Urinary bladder (tissue), 4 donors: ENCODE measurements around the gene MALRD1. TPM values are rescaled to one million over a fixed set of nuclear protein-coding genes. Genes with fewer than 3 reads are reported as not detected.

Experiments
- DNase-seq: peaks from one replicate; pipeline ENCODE4 v3.0.0-alpha.2; 2015; ENCODE audit errors: extremely low spot score
- H3K27ac ChIP-seq: one replicate; pipeline ENCODE4 v1.5.1; 2013; ENCODE audit warnings: low read depth, mild to moderate bottlenecking, moderate library complexity
- H3K36me3 ChIP-seq: one replicate; pipeline ENCODE4 v1.6.1; 2013; ENCODE audit warnings: mild to moderate bottlenecking, moderate library complexity; ENCODE audit not compliant: insufficient read depth
- H3K4me1 ChIP-seq: one replicate; pipeline ENCODE4 v1.6.1; 2013; ENCODE audit warnings: mild to moderate bottlenecking, moderate library complexity; ENCODE audit not compliant: insufficient read depth
- H3K4me3 ChIP-seq: one replicate; pipeline ENCODE4 v1.5.1; 2013; ENCODE audit warnings: low read depth, low read length
- WGBS: extraction: QIAGEN DNeasy Blood & Tissue Kit; methylation state at CpG from one replicate; pipeline ENCODE4 v1.1.7; 2013; 5-methylcytosine and 5-hydroxymethylcytosine counted together
- polyA plus RNA-seq: library from polyadenylated mRNA; stranded (reverse); fragments of 200-250 nt; gene quantifications from one replicate; pipeline ENCODE4 v1.2.3, GENCODE V29; 2013
- total RNA-seq: library from RNA; depleted of rRNA; stranded (reverse); fragments of >200 nt; gene quantifications from one replicate; pipeline ENCODE4 v1.2.3, GENCODE V29; 2014
- donor health status: healthy with polysubstance abuse.
- donor health status: healthy.

The MALRD1 gene
- total RNA-seq: 13.8 TPM
- polyA plus RNA-seq: 0.52 TPM

DNA sequence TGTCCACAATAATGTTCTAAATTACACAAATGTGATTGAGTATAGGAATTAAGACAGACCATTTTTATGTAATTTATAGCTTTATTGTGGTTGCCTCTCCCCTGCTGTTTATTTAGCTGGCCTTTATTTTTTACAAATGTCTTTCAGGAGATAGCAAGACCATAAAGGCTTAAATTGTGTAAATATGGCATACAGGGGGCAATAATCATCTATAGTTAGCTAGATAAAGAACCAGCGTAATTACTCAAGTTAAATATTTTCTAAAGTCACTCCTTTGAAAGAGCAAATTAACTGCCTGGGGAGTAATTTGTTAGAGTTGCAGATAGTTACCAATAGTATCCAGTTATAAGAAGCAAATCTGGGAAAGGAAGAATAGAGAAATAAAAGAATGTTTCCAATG lies at the start of gene MALRD1:
MALRD1 (plus strand) TSS at position 313 of the 400 bp plus-strand sequence. CDS start 138 bp downstream, outside the sequence.
- H3K4me1 ChIP-seq: no peaks in the 10 kb centered on the region
- no peak within 1 kb of the TSS for H3K27ac ChIP-seq
- no peaks in the 10 kb centered on the region for H3K36me3 ChIP-seq
- H3K4me3 ChIP-seq: no peak within 1 kb of the TSS
- no peak for DNase-seq
- WGBS: 62% methylated on average over 1 of the region's 1 CpG

DNA sequence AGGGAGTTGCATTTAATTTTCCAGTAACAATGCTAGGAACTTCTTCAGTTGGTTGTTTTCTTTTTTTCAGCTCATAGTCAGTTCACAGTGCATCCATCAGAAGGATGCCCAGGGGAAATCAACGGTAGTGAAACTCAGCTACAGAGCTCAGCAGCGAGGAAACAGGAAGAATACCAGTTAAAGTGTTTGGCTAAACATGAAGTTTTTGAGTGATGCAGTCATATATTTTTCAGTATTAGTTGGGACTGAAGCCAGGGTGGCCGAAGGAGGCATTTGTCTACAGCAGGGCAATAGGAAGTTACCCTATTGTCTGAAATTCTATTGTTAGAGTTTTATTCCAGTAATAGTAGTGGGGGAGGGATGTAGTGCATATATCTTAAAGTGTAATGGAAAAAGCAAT lies 45.3 kb upstream of the MALRD1 start:
- H3K4me1 ChIP-seq: no peaks in the 10 kb centered on the region
- DNase-seq: no peak
- WGBS: 57% methylated on average over 3 of the region's 3 CpGs
- H3K27ac ChIP-seq: no peak overlapping the region
- H3K36me3 ChIP-seq: no peaks in the 10 kb centered on the region
- H3K4me3 ChIP-seq: no peak overlapping the region

DNA sequence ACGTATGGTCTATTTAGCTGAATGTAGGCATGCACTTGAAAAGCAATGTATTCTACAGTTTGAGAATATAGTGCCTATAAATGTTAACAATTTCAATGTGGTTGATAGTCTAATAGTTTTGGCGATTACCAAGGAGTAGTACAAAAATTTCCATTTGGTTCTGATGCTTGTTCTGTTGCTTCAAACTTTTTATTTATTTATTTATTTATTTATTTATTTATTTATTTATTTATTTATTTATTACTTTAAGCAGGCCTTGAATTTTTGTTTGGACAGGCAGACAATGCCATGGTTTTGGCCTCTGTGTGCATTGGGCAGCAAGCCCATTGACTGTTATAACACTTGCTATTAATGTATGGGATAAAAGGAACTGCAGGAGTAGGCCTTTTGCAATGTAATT lies 36.5 kb upstream of the MALRD1 start:
- Histone ChIP-seq H3K4me1 (no peaks in the 10 kb centered on the region), H3K27ac (no peak overlapping the region), H3K4me3 (no peak overlapping the region), H3K36me3 (no peaks in the 10 kb centered on the region)
- no peak for DNase-seq
- 94% methylated on average over 2 of the region's 2 CpGs for WGBS

DNA sequence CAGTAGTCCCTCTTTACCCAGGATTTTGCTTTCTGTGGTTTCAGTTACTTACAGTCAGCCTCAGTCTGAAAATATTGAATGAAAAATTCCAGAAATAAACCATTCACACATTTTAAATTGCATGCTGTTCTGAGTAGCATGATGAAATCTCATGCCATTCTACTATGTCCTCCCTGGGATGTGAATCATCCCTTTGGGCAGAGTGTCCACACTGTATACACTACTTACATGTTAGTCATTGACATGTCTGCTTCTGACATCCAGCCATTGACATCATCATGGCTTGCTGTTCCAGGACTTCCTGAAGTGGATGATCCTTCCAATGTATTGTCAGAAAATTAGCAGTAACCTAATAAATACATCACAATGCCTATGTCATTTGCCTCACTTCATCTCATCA lies 34.6 kb upstream of the MALRD1 start:
- DNase-seq: no peak
- no peak overlapping the region for H3K4me3 ChIP-seq
- H3K27ac ChIP-seq: no peak overlapping the region
- H3K36me3 ChIP-seq: no peaks in the 10 kb centered on the region
- H3K4me1 ChIP-seq: no peaks in the 10 kb centered on the region

DNA sequence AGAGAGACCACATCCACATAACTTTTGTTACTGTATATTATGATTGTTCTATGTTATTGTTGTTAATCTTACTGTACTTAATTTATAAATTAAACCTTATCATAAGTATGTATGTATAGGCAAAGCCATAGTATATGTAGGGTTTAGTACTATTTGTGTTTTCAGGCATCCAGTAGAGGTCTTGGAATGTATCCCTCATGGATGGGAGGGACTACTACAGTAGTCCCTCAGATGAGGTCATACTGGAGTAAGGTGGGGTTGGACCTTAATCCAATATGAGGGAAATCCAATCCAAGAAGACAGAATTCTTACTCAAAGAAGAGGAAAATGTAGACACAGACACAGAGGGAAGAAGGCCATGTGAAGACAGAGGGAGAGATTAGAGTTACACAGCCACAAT lies 34.1 kb upstream of the MALRD1 start:
- Histone ChIP-seq H3K27ac (no peak overlapping the region), H3K36me3 (no peaks in the 10 kb centered on the region), H3K4me3 (no peak overlapping the region), H3K4me1 (no peaks in the 10 kb centered on the region)
- no peak for DNase-seq

DNA sequence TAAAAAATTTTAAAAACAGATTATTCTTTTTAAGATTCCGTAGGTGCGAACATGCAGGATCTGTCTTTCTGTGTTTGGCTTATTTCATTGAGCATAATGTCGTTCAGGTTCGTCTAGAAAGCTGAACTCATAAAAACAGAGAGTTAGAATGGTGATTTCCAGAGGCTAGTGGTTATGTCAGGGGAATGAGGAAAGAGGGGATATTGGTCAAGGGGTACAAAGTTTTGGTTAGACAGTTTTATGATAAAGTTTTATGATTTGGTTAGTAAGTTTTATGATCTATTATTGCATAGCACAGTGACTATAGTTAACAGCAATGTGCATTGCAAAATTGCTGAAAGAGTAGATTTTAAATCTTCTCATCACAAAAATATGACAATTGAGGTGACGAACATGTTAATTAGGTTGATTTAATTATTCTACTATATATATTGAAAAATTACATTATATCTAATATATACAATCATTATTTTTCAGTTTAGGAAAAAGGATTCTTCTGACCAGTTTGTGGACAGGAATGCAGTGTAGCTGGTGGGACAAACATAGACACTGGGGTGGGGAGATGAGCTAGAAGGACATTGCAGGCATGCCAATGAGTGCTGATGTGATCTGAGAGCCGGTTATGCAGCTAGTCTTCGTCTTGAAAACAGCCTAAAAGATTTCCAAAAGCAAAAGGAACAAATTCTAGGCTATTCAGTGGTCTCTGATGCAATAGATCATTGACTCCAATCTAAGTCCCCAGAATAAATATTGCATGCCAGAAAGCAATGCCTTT lies 31.3 kb upstream of the MALRD1 start:
- Histone ChIP-seq H3K27ac (no peak overlapping the region), H3K36me3 (no peaks in the 10 kb centered on the region), H3K4me1 (no peaks in the 10 kb centered on the region), H3K4me3 (no peak overlapping the region)
- no peak for DNase-seq
- 69% methylated on average over 7 of the region's 7 CpGs for WGBS

DNA sequence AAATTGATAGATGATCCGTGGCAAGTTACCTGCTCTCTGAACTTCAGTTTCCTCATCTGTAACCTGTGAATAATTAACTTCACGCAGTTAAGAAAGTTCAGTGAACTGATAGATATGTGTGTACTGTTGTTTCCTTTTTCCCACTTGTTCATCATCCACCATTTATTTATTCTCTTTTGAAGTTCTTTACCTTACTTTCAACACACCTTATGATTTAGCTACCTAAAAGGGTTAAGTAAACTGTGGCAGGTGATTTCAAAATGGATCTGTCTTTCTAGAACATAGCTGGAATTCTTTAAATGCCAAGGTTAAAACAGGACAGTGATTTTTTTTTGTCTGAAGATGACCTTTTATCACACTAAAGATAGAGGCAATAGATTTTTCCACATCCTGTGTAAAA lies 27.4 kb upstream of the MALRD1 start:
- no peak overlapping the region for H3K27ac ChIP-seq
- 86% methylated on average over 2 of the region's 2 CpGs for WGBS
- H3K4me1 ChIP-seq: no peaks in the 10 kb centered on the region
- H3K4me3 ChIP-seq: no peak overlapping the region
- no peaks in the 10 kb centered on the region for H3K36me3 ChIP-seq
- no peak for DNase-seq

DNA sequence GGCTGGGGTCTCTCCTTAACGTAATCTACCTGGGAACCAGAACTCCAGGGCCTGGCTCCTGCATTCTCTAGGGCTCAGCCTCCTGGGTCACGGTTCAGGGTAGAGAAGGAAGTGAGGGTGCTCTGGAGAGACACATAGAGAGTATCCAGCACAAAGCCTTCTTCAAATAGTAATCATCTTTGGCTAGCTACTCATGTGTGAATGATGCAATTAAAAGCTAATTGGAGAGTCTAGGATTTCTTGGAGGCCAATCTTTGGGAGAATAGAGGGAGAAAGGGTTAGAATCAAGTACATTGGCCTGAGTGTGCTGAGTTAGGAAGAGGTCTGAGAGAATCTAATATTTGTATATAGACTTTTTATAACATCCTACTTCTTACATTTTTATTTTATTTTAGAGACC lies 24.0 kb upstream of the MALRD1 start:
- Histone ChIP-seq H3K4me1 (no peaks in the 10 kb centered on the region), H3K36me3 (no peaks in the 10 kb centered on the region), H3K4me3 (no peak overlapping the region), H3K27ac (no peak overlapping the region)
- DNase-seq: no peak
- 65% methylated on average over 2 of the region's 2 CpGs for WGBS

DNA sequence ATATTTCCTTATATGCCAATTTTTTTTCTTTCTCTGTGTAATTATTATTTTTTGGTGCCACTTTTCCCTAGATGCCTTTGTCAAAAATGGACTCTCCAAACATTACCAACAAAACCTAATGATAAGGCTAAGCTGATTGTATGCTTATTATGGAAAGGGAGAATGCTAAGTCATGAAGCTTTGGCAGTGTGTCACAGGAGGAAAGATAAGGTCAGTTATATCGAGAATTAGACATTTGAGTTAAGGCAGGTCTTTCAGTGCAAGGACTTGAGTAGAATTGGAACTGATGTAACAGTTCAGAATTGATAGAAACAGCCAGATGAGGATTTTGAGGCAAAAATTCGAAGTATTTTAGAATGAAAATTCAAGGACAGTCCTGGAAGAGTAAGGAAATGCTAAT lies 16.8 kb upstream of the MALRD1 start:
- Histone ChIP-seq H3K4me1 (no peaks in the 10 kb centered on the region), H3K4me3 (no peak overlapping the region), H3K36me3 (no peaks in the 10 kb centered on the region), H3K27ac (no peak overlapping the region)
- DNase-seq: no peak
- 56% methylated on average over 2 of the region's 2 CpGs for WGBS

DNA sequence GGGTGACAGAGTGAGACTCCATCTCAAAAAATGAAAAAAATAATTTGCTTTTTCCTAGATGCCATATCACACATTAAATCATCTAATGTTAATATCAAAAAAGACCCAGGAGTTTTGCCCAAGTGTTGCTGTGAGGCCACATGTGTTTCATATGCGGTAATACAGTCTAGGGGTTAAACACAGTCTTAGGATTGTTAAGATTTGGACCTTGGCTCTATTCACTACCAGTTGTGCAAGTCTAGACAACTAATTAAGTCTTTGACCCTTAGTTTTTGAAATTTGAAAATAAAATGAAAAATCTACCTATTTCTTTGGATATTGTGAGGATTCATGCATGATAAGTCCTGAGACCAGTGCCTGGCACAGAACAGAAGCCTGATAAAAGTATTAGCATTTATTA lies 14.9 kb upstream of the MALRD1 start:
- Histone ChIP-seq H3K36me3 (no peaks in the 10 kb centered on the region), H3K27ac (no peak overlapping the region), H3K4me3 (no peak overlapping the region), H3K4me1 (no peaks in the 10 kb centered on the region)
- DNase-seq: no peak
- WGBS: 91% methylated on average over 1 of the region's 1 CpG

DNA sequence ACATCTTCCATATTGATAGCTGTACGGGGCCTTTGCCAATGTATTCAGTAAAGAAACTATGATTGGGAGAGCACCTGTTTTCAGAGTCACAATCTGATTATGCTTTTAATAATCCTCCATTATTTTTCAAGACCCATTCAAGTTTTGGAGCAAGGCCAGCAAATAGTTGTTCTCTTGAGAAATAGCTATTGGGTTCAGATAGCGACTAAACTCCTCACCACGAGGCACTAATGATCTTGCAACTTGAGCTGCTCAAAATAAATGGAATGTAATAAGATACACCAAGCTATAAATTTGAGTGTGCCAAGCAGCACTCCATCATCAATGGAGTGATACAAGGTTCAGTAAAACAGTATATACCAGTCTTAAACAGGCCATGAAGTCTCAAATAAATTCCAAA lies 7.4 kb upstream of the MALRD1 start:
- H3K36me3 ChIP-seq: no peaks in the 10 kb centered on the region
- DNase-seq: no peak
- no peaks in the 10 kb centered on the region for H3K4me1 ChIP-seq
- H3K4me3 ChIP-seq: no peak overlapping the region
- WGBS: 57% methylated on average over 3 of the region's 3 CpGs
- H3K27ac ChIP-seq: no peak overlapping the region

DNA sequence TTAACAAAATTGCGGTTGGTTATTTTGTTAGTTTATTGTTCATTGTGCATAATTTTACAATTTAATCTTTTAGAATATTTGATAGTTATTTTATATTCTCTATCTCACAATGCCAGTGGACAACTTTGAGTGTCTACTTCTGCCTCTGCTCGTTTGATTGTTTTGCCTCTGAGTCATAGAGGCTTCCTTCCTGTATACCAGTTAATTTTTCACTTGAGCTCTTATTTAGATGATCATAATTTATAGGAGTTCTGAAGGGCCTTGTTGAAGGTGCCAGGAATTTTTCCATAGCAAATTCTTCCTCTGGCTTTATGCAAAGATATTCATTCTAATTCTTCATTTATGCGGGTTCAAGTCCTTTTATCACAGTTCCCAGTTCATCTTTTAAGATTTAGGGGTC lies 5.2 kb upstream of the MALRD1 start:
- no peak overlapping the region for H3K4me3 ChIP-seq
- no peaks in the 10 kb centered on the region for H3K4me1 ChIP-seq
- no peak overlapping the region for H3K27ac ChIP-seq
- DNase-seq: no peak
- no peaks in the 10 kb centered on the region for H3K36me3 ChIP-seq
- WGBS: 40% methylated on average over 3 of the region's 3 CpGs

DNA sequence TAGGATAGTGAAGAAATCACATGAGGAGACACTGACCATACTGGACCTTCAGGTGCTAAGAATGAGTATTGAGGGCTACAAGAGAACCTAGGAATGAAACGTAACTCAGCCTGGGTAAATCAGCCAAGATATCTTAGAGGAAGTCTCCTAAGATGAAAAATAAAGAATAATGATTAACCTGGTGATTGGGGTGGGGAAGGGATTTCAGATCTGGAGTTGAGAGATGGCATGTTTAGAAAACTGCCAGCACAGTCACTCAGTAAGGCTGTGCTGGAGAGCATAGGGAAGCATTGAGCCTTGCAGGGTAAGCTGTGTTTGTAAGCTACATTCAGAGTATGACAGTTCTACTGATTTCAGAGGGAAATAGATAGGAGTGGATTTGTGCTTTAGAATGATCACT lies 1.9 kb upstream of the MALRD1 start:
- 63% methylated on average over 1 of the region's 1 CpG for WGBS

DNA sequence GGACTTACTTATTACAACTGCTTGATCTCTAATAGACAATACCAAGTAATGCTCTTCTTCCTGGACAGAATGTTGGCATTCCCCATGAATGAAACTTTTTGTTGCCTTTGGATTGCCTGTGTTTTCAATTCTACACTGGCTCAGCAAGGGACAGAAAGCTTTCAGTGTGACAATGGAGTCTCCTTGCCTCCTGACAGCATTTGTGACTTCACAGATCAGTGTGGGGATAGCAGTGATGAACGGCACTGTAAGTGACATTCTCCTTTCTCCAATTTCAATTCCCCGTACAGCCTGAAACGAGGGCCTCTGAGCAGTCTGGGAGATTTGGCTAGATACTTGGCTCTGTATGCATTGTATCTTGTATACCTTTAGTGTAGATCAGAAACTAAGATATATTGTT lies 290 bp downstream of the MALRD1 start:
- no peak for DNase-seq
- Histone ChIP-seq H3K36me3 (no peaks in the 10 kb centered on the region), H3K4me1 (no peaks in the 10 kb centered on the region), H3K27ac (no peak overlapping the region), H3K4me3 (no peak overlapping the region)
- 31% methylated on average over 3 of the region's 3 CpGs for WGBS

More for the DNA sequence above, 1.9 kb upstream of the MALRD1 start:
- Histone ChIP-seq H3K4me3 (no peak overlapping the region), H3K4me1 (no peaks in the 10 kb centered on the region), H3K27ac (no peak overlapping the region), H3K36me3 (no peaks in the 10 kb centered on the region)
- DNase-seq: no peak

DNA sequence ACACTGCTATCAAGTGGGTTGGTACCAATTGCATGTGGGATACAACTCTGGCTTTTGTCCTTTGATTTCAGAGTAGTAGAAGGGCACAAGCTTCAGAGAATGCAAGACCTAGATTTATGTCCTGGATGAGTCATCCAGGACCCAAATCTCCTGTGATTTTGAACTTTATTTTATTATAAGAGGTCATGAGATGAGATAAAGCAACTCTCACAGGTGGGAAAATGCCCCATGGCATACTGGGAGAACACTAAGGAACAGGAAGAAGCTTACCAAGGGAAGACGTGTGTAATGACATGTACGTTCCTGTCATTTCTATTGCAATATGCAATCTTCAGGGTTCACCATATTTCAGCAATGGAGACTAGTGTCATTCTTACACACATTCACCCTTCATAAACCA lies 966 bp downstream of the MALRD1 start:
- no peak overlapping the region for H3K27ac ChIP-seq
- H3K4me1 ChIP-seq: no peaks in the 10 kb centered on the region
- H3K36me3 ChIP-seq: no peaks in the 10 kb centered on the region
- no peak for DNase-seq
- H3K4me3 ChIP-seq: no peak overlapping the region
- WGBS: 90% methylated on average over 2 of the region's 2 CpGs
